ENCODE measurements around the gene ZNF440.
"Not testable (repeated sequence)": the region's sequence is repeated elsewhere in the genome, so short reads cannot be mapped to it uniquely, and the experiment has no call there.

Gene ZNF440

GRCh38 chr19:11828957-11829876, 15.1 kb downstream of the ZNF440 start:
- DNase-seq, result not testable (repeated sequence)

GRCh38 chr19:11832253-11832912, 18.3 kb downstream of the ZNF440 start:
- DNase-seq, result no peak

GRCh38 chr19:11833541-11833940, 19.5 kb downstream of the ZNF440 start:
- no peak for DNase-seq

- not testable (repeated sequence) for DNase-seq
Measured at GRCh38 chr19:11835626-11836066, 21.6 kb downstream of the ZNF440 start.

- no peak for DNase-seq
Measured at GRCh38 chr19:11843722-11844121, 29.6 kb downstream of the ZNF440 start.

- DNase-seq, result not testable (repeated sequence)
Measured at GRCh38 chr19:11847615-11848014, 33.5 kb downstream of the ZNF440 start.

- DNase-seq, result no peak
Measured at GRCh38 chr19:11848200-11848593, 34.1 kb downstream of the ZNF440 start.

GRCh38 chr19:11848594-11849469, 34.8 kb downstream of the ZNF440 start, which contains the start of gene ZNF439:
Gene ZNF439 (plus strand): TSS chr19:11848726. CDS start chr19:11848868, 142 bp downstream.
- peak; percentile 93 to 95 for DNase-seq

GRCh38 chr19:11850289-11850688, 36.2 kb downstream of the ZNF440 start:
- DNase-seq, result not testable (repeated sequence)

GRCh38 chr19:11853358-11853757, 39.3 kb downstream of the ZNF440 start:
- DNase-seq, result no peak

- no peak for DNase-seq
Measured at GRCh38 chr19:11856596-11857250, 42.6 kb downstream of the ZNF440 start.

GRCh38 chr19:11860721-11861120, 46.6 kb downstream of the ZNF440 start:
- DNase-seq, result no peak

- DNase-seq, result no peak
Measured at GRCh38 chr19:11861301-11861700, 47.2 kb downstream of the ZNF440 start.

- DNase-seq, result not testable (repeated sequence)
Measured at GRCh38 chr19:11867766-11868165, 53.7 kb downstream of the ZNF440 start.

GRCh38 chr19:11868188-11868587, 54.1 kb downstream of the ZNF440 start:
- no peak for DNase-seq

- no peak for DNase-seq
Measured at GRCh38 chr19:11872624-11873023, 58.6 kb downstream of the ZNF440 start.

- DNase-seq, result no peak
Measured at GRCh38 chr19:11873762-11874161, 59.7 kb downstream of the ZNF440 start.

- DNase-seq, result peak; percentile 58 to 67
Measured at GRCh38 chr19:11879687-11880266, 65.7 kb downstream of the ZNF440 start.

- DNase-seq, result no peak
Measured at GRCh38 chr19:11880598-11880997, 66.5 kb downstream of the ZNF440 start.

- DNase-seq, result peak; percentile 61 to 69
Measured at GRCh38 chr19:11881151-11881800, 67.2 kb downstream of the ZNF440 start.

- no peak for DNase-seq
Measured at GRCh38 chr19:11882606-11883005, 68.5 kb downstream of the ZNF440 start.

Measured in activated CD4-positive, alpha-beta T cell treated with anti-CD3 and anti-CD28 coated beads, Interleukin-2, amount 50 U/mL, for 48 hours (primary cell).